HepG2 (cell line): Measurements from ENCODE around the gene DNAL4.

Experiments
- EZH2 ChIP-seq: conservative IDR thresholded peaks from 2 replicates; pipeline ENCODE4 v1.6.1; 2012; ENCODE audit warnings: mild to moderate bottlenecking, low read depth, low read length, moderate library complexity
- NR1H2 ChIP-seq: sonication (generic); formaldehyde crosslinking; IDR thresholded peaks from 2 replicates; pipeline ENCODE4 v1.8.1; 2022; ENCODE audit warnings: low read depth, missing genetic modification reagents, borderline replicate concordance
- POLR2A ChIP-seq, 2 experiments: IDR thresholded peaks; 2 replicates each; pipeline ENCODE4 v1.6.1; 2011; ENCODE audit warnings: low read depth in 2 of 2, low read length in 2 of 2, mild to moderate bottlenecking in 1 of 2, moderate library complexity in 1 of 2; ENCODE audit not compliant: insufficient read depth in 1 of 2
- POLR2AphosphoS5 ChIP-seq: IDR thresholded peaks from 2 replicates; pipeline ENCODE4 v1.6.1; 2012; ENCODE audit warnings: low read depth, low read length
- RAD21 ChIP-seq: fragments of 450-650 bp; formaldehyde crosslinking; IDR thresholded peaks from 2 replicates; pipeline ENCODE4 v1.5.0; 2020; ENCODE audit warnings: mild to moderate bottlenecking
- RARG ChIP-seq: sonication (generic); formaldehyde crosslinking; IDR thresholded peaks from 2 replicates; pipeline ENCODE4 v1.4.0; 2020; ENCODE audit warnings: low read depth, mild to moderate bottlenecking, missing genetic modification reagents
- ZNF124 ChIP-seq: sonication (generic); formaldehyde crosslinking; IDR thresholded peaks from 2 replicates; pipeline ENCODE4 v1.4.0; 2020; ENCODE audit warnings: missing genetic modification reagents

- TF ChIP-seq POLR2A (IDR thresholded peaks at IDR 0.05; ENCODE audit: insufficient read depth in 1 of 2, low read depth in 2 of 2, low read length in 2 of 2) = no peak
- no peak for TF ChIP-seq ZNF124 (CRISPR knock-in tag)
- no peak for TF ChIP-seq EZH2
- no peak for TF ChIP-seq POLR2AphosphoS5
- TF ChIP-seq RAD21 (CRISPR knock-in tag) = no peak
- TF ChIP-seq RARG = no peak
- TF ChIP-seq NR1H2 = no peak
These were observed 32.4 kb upstream of the DNAL4 start for GRCh38 chr22:38826386-38826785.
